Stimulated activated naive B cell treated with anti-CD40 and anti-IgM and Interleukin-4, amounts not matched to agents 10 μg/mL and 1 μg/mL and 100 μg/mL, for 72 hours (primary cell): Measurements from ENCODE around the gene SOS2.
A peak's percentile ranks its signal among the peaks of the same experiment; 100 is the strongest.

ENCODE experiments used
- ATAC-seq, 2 donors: fragments of 150-1000 bp; cut with Tn5 transposase; replicated peaks; 2 replicates each; pipeline ENCODE4 v1.10.0; 2021; ENCODE audit warnings: moderate library complexity in 1 of 2
- DNase-seq: peaks from one replicate; pipeline ENCODE4 v3.0.0; 2021
- H3K27ac Mint-ChIP-seq: one replicate; pipeline ENCODE4 v1.8.0; 2022; ENCODE audit warnings: mild to moderate bottlenecking, mixed read lengths
- H3K27me3 Mint-ChIP-seq, 2 donors: one replicate each; pipeline ENCODE4 v1.8.0; 2022; ENCODE audit warnings: mixed read lengths in 2 of 2
- H3K36me3 Mint-ChIP-seq, 2 donors: one replicate each; pipeline ENCODE4 v1.8.0; 2022; ENCODE audit warnings: mixed read lengths in 2 of 2, mild to moderate bottlenecking in 1 of 2
- H3K4me1 Mint-ChIP-seq, 2 donors: one replicate each; pipeline ENCODE4 v1.8.0; 2022; ENCODE audit warnings: mixed read lengths in 2 of 2, mild to moderate bottlenecking in 1 of 2
- H3K4me3 Mint-ChIP-seq, 2 donors: one replicate each; pipeline ENCODE4 v1.8.0; 2022; ENCODE audit warnings: mild to moderate bottlenecking in 2 of 2, mixed read lengths in 2 of 2, moderate library complexity in 1 of 2
- H3K9me3 Mint-ChIP-seq, 2 donors: one replicate each; pipeline ENCODE4 v1.8.0; 2022; ENCODE audit warnings: mixed read lengths in 2 of 2, mild to moderate bottlenecking in 1 of 2

Gene SOS2

DNA sequence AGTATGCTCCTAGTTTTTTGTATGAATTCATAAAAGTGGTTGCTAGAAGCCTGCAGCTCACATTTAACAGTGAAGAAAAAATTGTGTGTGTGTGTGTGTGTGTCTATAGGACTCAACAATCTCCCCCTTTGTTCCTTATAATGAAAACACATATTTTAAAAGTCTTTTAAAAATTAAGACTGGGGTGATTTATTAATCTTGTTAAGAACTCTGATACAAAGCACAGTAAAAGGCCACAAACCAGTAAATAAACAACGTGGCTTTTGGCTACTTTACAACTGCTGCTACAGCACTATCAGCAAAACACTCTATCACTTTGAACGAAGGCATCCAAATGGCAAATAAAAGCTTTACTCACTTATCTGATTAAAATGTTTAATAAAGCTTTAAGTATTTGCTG is 114.4 kb downstream of the SOS2 start:
- no peak for DNase-seq
- Mint-ChIP-seq H3K27me3 (no peaks in the 10 kb centered on the region), H3K36me3 (peaks cover 20 to 43% of the 10 kb centered on the region in 2 donors), H3K27ac (peak overlapping the region; percentile 99), H3K4me3 (peak overlapping the region; percentile 92 to 98), H3K9me3 (no peaks in the 10 kb centered on the region), H3K4me1 (peaks cover 17 to 37% of the 10 kb centered on the region in 2 donors)
- no peak for ATAC-seq

DNA sequence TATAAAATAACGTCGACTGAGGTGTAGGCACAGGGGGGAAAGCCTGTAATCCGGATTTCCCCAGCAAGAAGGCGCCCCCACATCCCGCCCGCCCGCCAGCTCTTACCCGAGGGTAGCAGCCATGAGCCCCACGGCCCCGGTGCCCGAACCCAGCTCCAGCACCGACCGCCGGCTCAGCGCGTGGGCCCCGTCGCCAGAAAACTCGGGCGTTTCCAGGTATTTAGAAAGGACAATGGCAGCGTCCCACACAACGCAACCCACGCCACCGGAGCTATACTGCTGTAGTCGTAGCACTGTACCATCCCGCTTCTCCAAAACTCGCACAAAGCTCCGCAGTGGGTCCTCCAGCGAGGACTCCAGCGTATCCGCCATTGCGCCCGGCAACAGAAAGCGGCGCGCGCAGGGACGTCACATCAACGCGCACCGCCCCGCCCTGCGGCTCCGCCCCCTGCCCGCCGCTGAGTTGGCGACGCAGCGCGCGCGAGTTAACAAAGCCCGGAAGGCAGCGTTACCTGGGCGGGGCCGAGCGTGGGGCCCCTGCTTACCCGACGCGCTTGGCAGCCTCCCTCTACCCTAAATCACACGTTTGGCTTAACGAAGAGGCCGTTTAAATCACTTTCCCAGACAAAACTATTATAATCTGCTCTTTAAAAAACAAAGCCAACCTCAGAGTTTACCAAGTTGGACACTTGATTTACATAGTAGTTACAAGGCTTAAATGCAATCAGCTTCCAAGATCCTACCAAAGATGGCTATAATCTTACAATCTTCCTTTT is 115.0 kb downstream of the SOS2 start, which contains the start of gene VCPKMT:
Gene VCPKMT (minus strand): TSS at position 392 of the 776 bp plus-strand sequence. CDS start 20 bp downstream, at position 372.
- Mint-ChIP-seq H3K4me1 (peaks cover 17 to 42% of the 10 kb centered on the region in 2 donors), H3K4me3 (peak within 1 kb of the TSS; percentile 92 to 98), H3K36me3 (peaks cover 21 to 42% of the 10 kb centered on the region in 2 donors), H3K9me3 (no peaks in the 10 kb centered on the region), H3K27me3 (no peaks in the 10 kb centered on the region), H3K27ac (peak within 1 kb of the TSS; percentile 99)
- DNase-seq (peak; percentile 92), ATAC-seq (peak; percentile 97)

DNA sequence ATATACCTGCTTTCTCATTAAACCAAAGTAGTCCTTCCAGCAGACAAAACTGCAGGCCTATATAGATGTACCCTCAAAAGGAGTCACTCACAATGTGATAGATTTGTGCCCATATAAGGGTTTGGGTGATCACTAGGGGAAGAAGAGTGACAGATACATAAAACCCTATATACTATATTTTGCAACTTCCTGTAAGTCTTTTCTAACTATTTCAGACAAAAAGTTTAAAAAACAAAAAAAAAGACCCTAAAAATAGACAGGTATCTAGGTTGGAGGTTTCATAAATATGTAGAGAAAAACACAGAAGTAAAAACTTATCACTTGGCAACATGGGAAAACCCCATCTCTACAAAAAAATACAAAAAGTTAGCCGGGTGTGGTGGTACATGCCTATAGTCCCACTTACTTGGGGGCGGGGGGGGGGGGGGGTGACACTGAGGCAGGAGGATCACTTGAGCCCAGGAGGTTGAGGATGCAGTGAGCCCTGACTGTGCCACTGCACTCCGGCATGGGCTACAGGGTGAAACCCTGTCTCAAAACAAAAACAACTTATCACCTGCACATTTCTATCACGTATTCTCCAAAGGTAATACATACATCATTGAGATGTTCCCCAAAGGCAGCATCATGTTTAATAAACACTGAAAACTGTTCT is 117.9 kb downstream of the SOS2 start:
- peaks cover 32 to 45% of the 10 kb centered on the region in 2 donors for H3K36me3 Mint-ChIP-seq
- peak overlapping the region; percentile 52 to 54 for H3K4me3 Mint-ChIP-seq

DNA sequence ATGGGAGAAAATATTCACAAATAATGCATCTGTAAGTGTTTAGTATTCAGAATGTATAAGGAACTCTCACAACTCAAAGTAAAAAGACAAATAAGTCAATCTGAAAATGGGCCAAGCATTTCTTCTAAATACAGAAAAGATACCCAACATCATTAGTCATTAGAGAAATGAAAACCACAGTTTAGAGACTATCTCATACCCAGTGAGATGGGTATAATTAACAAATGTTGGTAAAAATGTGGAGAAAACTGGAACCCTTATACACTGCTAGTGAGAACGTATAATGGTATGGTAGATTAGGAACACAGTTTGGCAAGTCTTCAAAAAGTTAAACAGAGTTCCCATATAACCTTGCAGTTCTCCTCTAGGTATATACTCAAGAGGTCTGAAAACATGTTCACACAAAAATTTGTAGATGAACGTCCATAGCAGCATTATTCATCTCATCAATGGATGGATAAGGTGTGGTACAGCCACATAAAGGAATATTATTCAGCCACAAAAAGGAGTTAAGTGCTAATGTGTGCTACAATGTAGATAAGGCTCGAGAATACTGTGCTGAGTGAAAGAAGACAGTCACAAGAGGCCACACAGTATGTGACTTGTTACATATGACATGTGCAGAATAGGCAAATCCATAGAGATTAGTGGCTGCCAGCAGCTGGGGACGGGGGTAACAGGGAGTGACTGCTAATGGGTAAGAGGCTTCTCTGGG is 120.9 kb downstream of the SOS2 start:
- no peak for DNase-seq
- Mint-ChIP-seq H3K36me3 (peaks cover 36 to 46% of the 10 kb centered on the region in 2 donors), H3K4me3 (no peak overlapping the region), H3K9me3 (no peaks in the 10 kb centered on the region), H3K27ac (peak overlapping the region; percentile 26), H3K4me1 (peaks cover 25 to 64% of the 10 kb centered on the region in 2 donors), H3K27me3 (no peaks in the 10 kb centered on the region)
- ATAC-seq, result no peak

More for the DNA sequence above, 117.9 kb downstream of the SOS2 start:
- ATAC-seq, result peak; percentile 38 to 55
- Mint-ChIP-seq H3K27ac (peak overlapping the region; percentile 88), H3K4me1 (peaks cover 23 to 54% of the 10 kb centered on the region in 2 donors), H3K27me3 (no peaks in the 10 kb centered on the region), H3K9me3 (no peaks in the 10 kb centered on the region)
- no peak for DNase-seq

DNA sequence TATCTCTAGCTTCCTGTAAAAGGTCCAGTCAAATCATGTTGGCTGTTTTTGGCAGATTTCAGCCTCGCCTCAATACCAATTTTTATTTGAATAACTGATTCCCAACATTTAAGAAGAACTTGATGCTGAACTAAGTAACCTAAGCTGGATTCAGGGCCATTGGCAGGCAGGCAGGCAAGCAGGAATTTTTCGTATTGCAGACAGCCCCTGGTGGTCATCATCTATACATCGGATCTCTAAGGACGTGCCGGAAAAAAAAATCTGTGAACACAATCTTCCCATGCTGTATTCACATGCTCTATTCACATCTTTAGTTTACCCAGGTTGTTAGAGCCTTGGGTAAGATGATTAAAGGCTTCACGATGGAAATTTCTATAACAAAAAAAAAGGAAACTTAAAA is 122.0 kb downstream of the SOS2 start:
- Mint-ChIP-seq H3K36me3 (peaks cover 32 to 41% of the 10 kb centered on the region in 2 donors), H3K9me3 (no peaks in the 10 kb centered on the region), H3K4me3 (no peak overlapping the region), H3K4me1 (peaks cover 21 to 58% of the 10 kb centered on the region in 2 donors), H3K27me3 (no peaks in the 10 kb centered on the region), H3K27ac (no peak overlapping the region)
- ATAC-seq (no peak), DNase-seq (no peak)

DNA sequence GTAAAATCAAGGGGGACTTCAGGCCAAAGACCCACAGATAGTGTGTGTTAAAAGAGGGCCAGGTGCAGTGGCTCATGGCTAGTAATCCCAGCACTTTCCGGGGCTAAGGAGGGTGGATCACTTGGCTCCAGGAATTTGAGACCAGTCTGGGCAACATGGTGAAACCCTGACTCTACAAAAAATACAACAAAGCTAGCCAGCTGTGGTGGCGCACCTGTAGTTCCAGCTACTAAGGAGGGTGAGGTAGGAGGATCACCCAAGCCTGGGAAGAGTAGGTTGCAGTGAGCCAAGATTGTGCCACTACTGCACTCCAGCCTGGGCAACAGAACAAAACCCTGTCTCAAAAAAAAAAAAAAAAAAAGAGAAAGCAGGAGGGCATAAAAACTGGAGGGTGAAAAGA is 123.5 kb downstream of the SOS2 start:
- DNase-seq (no peak), ATAC-seq (no peak)
- H3K4me1 Mint-ChIP-seq, result peaks cover 18 to 57% of the 10 kb centered on the region in 2 donors
- no peaks in the 10 kb centered on the region for H3K9me3 Mint-ChIP-seq
- no peak overlapping the region for H3K4me3 Mint-ChIP-seq
- peaks cover 34 to 38% of the 10 kb centered on the region in 2 donors for H3K36me3 Mint-ChIP-seq
- H3K27me3 Mint-ChIP-seq, result no peaks in the 10 kb centered on the region
- H3K27ac Mint-ChIP-seq, result peak overlapping the region; percentile 31

DNA sequence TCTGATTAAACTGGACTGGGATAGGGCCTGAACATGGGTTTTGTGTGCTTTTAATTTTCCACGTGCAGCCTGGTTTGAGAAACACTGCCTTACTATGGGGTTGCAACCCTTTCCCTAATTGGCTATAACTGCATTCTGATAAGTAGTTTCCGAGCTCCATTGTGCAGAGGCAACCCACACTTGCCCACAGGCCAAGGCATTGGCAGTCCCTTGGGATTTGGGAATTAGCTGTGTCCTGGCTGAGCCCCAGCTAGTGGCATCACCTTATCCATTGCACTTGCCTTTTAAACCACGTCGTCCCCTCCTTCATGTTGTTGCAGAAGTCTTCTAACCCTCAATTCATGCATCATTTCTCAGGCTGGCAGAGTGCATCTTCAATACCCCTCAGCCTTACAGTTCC is 125.2 kb downstream of the SOS2 start:
- DNase-seq (no peak), ATAC-seq (no peak)
- Mint-ChIP-seq H3K36me3 (peaks cover 27 to 32% of the 10 kb centered on the region in 2 donors), H3K9me3 (no peaks in the 10 kb centered on the region), H3K27ac (peak overlapping the region; percentile 83), H3K4me3 (no peak overlapping the region), H3K4me1 (peaks cover 17 to 44% of the 10 kb centered on the region in 2 donors), H3K27me3 (no peaks in the 10 kb centered on the region)

DNA sequence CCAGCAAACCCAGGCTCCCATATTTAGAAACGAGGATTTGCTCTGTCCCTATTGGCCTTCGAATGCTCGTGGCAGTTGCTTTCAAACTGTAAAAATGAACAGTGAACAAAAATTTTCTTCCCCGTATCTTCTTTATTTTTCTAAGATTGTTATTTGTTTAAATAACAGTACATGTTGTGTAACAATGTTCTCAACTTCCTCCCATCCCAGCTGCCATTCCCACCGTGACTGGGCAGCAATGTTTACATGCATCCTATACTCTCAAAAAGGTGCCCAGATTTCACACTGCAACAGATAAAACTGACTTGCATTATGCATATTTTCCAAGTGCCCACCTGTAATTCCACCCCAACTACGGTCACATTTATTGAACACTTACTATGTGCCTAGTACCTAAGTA is 127.8 kb downstream of the SOS2 start:
- H3K4me1 Mint-ChIP-seq, result peaks cover 23 to 54% of the 10 kb centered on the region in 2 donors
- H3K36me3 Mint-ChIP-seq, result peaks cover 18 to 30% of the 10 kb centered on the region in 2 donors
- ATAC-seq, result no peak

DNA sequence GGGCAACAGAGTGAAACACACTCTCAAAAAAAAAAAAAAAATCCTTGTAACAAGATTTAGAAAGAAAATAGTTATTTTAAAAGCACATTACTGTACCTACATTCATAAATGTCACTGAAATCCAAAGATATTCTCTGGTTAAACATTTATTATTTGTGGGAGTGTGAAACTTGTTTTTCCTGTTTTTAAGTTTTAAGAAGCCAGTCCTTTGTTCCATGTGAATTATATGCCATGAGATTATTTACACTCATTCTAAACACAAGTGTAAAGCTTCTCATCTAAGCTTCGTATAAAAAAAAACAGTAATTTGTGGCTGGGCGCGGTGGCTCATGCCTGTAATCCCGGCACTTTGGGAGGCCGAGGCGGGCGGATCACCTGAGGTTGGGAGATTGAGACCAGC is 130.0 kb downstream of the SOS2 start:
- Mint-ChIP-seq H3K27me3 (no peaks in the 10 kb centered on the region), H3K4me3 (no peak overlapping the region), H3K9me3 (no peaks in the 10 kb centered on the region), H3K27ac (peak overlapping the region; percentile 62), H3K4me1 (peaks cover 25 to 49% of the 10 kb centered on the region in 2 donors), H3K36me3 (peaks cover 14 to 27% of the 10 kb centered on the region in 2 donors)
- no peak for DNase-seq
- no peak for ATAC-seq

More for the DNA sequence above, 127.8 kb downstream of the SOS2 start:
- no peaks in the 10 kb centered on the region for H3K9me3 Mint-ChIP-seq
- DNase-seq, result no peak
- H3K27me3 Mint-ChIP-seq, result no peaks in the 10 kb centered on the region
- H3K4me3 Mint-ChIP-seq, result peak overlapping the region; percentile 17 to 57
- H3K27ac Mint-ChIP-seq, result peak overlapping the region; percentile 62

DNA sequence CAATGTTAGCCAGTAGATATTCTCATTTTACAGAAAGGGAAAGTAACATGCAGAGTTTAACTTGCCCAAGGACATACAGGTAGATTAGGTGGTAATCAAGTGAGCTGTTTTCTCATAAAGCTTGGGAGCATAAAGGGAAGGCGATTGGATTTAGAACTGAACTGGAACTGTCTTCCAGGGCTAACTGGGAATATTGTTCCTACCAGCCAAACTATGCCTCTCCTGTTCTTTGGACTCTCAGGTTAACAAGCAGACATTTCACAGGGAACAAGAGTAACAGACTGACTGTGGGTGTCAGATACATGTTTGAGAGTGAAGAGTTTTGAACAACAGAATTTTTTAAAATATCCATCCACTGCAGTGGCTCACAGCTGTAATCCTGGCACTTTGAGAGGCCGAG is 130.6 kb downstream of the SOS2 start:
- H3K27me3 Mint-ChIP-seq, result no peaks in the 10 kb centered on the region
- DNase-seq, result no peak
- peaks cover 0 to under 1% of the 10 kb centered on the region in 2 donors for H3K9me3 Mint-ChIP-seq
- H3K4me1 Mint-ChIP-seq, result peaks cover 27 to 51% of the 10 kb centered on the region in 2 donors
- no peak overlapping the region for H3K4me3 Mint-ChIP-seq
- ATAC-seq, result no peak
- H3K27ac Mint-ChIP-seq, result peak overlapping the region; percentile 62
- peaks cover 14 to 25% of the 10 kb centered on the region in 2 donors for H3K36me3 Mint-ChIP-seq

DNA sequence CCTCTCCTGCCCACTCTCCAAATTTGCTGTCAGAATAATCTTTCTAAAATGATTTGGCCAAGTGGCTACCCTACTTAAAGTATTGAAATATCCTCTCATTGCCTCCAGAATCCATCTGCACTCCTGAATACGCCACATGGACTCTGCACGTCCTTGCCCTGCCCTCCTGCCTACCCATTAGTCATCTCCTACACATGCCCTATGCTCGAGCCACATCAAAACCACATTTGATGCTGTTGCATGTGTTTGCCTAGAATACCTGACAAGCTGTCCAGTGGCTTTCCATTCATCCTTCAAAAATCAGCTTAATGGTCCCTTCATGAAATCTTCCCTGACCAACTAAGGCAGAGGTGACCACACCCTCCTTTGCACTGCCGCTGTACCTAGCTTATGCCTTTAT is 132.0 kb downstream of the SOS2 start:
- peaks cover 0 to 2% of the 10 kb centered on the region in 2 donors for H3K9me3 Mint-ChIP-seq
- H3K27me3 Mint-ChIP-seq, result no peaks in the 10 kb centered on the region
- no peak for ATAC-seq
- H3K36me3 Mint-ChIP-seq, result peaks cover 16 to 28% of the 10 kb centered on the region in 2 donors
- DNase-seq, result no peak
- no peak overlapping the region for H3K4me3 Mint-ChIP-seq
- H3K27ac Mint-ChIP-seq, result peak overlapping the region; percentile 49
- H3K4me1 Mint-ChIP-seq, result peaks cover 30 to 53% of the 10 kb centered on the region in 2 donors

DNA sequence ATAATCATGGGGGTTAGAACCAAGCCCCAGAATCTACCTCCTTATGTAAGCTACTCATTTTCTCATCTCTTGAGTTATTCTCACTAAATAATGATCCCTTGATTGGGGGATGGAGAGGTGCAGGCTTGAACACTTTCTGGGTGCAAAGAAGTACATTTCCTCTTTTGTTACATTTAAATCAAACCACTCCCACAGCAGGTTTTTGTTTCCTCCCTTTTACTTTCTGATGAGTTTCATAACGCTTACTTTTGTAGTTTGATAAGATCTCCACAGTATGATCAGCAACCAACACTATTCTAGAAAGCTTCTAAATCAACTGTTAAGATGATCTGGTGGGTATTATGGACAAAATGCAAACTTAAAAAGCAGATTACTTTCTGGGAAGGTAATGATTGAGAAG is 135.5 kb downstream of the SOS2 start:
- H3K27ac Mint-ChIP-seq, result peak overlapping the region; percentile 90
- no peak for DNase-seq
- H3K4me1 Mint-ChIP-seq, result peaks cover 50 to 74% of the 10 kb centered on the region in 2 donors
- peak; percentile 55 to 72 for ATAC-seq
- peaks cover 15 to 41% of the 10 kb centered on the region in 2 donors for H3K36me3 Mint-ChIP-seq
- no peaks in the 10 kb centered on the region for H3K27me3 Mint-ChIP-seq
- H3K9me3 Mint-ChIP-seq, result peaks cover under 1 to 2% of the 10 kb centered on the region in 2 donors
- peak overlapping the region; percentile 36 to 53 for H3K4me3 Mint-ChIP-seq

DNA sequence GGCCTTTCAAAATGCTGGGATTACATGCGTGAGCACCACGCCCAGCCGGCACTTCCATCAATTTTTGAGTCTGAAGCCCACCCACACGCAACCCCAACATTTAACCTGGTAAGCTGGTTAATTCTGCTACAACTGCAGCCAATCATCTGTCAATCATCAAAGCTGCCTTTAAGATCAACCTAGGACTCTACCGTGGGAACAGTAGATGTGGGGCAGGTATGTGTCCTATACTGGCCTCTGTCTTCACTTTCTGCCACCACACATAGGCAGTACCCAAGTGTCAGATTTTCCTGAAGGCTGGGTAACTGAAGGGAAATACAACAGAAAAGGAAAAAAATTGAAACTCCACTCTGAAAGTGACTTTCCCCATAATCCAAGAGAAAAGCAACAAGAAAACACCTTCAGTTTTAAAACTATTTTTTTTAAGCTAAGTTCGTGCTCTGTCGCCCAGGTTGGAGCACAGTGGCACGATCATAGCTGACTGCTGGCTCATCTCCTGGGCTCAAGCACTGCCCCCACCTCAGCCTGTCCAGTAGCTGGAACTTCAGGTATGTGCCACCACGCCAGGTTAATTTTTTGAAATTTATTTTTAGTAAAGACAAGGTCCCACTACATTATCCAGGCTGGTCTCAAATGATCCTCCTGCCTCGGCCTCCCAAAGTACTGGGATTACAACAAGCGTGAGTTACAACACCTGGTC is 137.2 kb downstream of the SOS2 start:
- Mint-ChIP-seq H3K4me1 (peaks cover 48 to 67% of the 10 kb centered on the region in 2 donors), H3K27me3 (no peaks in the 10 kb centered on the region), H3K9me3 (peaks cover 2 to 5% of the 10 kb centered on the region in 2 donors), H3K36me3 (peaks cover 17 to 38% of the 10 kb centered on the region in 2 donors), H3K27ac (peak overlapping the region; percentile 27), H3K4me3 (no peak overlapping the region)
- DNase-seq (no peak), ATAC-seq (no peak)
